Hematopoietic multipotent progenitor cell treated with erythropoietin and hydrocortisone succinate and interleukin-3 and kit ligand, for 15 days (in vitro differentiated cells): ENCODE data around the gene ENOX1.
A peak's percentile ranks its signal among the peaks of the same experiment; 100 is the strongest.
"Not testable (repeated sequence)": the region's sequence is repeated elsewhere in the genome, so short reads cannot be mapped to it uniquely, and the experiment has no call there.

Source experiments
- DNase-seq: peaks from one replicate; pipeline ENCODE4 v3.0.0-alpha.2; 2015; ENCODE audit warnings: low spot score

Gene ENOX1

GRCh38 chr13:43786766-43787517, at the start of gene ENOX1:
Gene ENOX1 (minus strand): TSS chr13:43786972.
- DNase-seq, result no peak

- no peak for DNase-seq
Observed at GRCh38 chr13:43835701-43836100, 48.9 kb upstream of the ENOX1 start.

DNA sequence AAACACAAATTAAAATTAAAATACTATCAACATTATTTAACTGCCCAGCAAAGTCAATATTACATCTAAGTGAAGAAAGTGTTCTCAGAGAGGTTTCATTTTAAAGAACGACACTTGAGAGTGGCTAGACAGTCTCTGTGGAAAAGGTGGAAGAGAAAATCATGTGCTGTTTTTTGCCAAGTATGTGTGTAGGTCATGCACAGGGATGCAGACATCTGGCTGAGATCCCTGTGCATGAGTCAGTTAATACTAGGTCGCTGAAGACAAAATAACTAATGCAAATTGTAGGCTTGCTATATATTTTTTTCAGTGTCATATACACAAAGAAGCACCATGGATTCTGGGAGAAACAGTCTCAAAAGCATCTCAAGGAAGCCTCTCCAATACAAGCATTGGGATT, 44.3 kb upstream of the ENOX1 start:
- no peak for DNase-seq

DNA sequence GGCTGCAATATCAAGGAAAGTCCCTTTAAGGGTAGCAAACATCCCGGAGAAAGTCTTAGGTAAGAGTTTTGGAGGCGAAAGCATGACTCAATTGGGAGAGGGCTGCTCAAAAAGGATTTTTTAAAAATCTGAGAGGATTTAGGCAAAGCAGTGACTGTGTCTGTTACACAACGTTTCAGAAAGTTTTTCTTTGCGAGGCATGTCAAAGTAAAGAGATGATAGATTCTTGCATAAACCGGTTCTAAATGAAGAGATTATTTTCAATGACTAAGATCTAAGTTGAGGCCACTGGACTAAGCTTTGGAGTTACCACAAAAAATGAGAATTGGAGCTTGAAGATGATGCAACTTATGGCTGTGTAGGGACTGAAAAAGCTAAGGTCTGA, 43.7 kb upstream of the ENOX1 start:
- no peak for DNase-seq

DNA sequence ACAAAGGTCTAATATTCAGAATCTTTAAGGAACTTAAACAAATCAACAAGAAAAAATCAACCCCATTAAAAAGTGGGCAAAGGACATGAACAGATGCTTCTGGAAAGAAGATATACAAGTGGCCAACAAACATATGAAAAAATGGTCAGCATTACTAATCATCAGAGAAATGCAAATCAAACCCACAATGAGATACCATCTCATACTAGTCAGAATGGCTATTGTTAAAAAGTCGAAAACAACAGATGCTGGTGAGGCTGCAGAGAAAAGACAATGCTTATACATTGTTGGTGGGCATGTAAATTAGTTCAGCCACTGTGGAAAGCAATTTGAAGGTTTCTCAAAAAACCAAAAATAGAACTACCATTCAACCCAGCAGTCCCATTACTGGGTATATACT, 37.9 kb upstream of the ENOX1 start:
- DNase-seq, result not testable (repeated sequence)

DNA sequence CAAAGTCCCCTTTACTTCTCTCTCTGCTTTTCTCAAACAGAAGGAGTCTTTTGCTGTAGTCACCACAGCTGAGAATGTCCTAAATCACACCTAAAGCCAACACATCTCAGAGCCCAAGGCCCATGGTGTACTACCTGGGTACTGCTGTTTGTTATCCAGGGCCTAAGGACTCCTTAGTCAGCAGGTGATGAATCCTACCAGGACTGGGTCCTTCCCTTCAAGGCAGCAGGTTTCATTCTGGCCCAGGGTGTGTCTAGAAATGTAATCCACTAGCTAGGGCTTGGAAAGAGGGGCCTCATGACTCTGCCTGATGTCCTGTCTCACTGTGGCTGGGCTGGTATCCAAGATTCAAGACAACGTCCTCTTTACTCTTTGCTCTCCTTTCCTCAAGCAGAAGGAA, 36.2 kb upstream of the ENOX1 start:
- DNase-seq, result no peak

GRCh38 chr13:43816401-43816889, 29.7 kb upstream of the ENOX1 start:
- DNase-seq, result no peak

- DNase-seq, result no peak
Observed at GRCh38 chr13:43815204-43815603, 28.4 kb upstream of the ENOX1 start.

DNA sequence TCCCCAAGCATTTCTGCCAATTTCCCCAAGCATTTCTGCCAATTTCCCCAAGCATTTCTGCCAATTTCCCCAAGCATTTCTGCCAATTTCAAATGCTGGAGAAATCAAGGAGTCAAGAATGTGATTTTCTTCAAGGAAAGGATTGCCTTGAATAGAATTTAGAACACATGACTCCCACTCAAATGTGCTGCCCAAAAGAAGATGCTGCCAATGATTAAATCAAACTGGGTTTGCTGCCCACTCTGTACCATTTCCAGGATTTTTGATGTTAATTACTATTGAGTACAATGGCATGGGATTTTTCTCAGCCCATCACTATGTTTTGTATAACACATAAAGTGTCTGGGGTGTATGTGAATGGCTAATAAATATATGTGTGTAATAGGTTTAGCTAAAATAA, 21.9 kb upstream of the ENOX1 start:
- DNase-seq, result no peak

DNA sequence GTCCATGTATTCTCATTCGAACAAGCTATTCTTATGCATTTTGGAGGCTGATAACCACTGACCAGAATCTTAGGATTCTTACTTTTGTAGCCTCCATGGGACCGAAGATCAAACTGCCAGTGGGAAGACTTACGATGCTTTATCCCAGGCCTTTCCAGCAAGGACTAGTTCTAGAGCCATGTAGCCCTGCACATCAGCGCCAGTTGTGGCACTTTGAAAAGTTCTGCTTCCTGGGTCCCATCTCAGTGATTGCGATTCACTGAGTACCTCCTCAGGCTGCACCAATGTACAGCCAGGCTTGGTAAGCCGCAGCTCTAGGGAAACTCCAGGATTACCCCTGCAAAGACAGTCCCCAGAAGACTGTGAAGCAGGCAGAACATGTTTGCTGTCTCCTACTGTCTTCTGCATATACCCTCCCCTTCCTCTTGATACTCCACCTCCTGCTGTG, 18.9 kb upstream of the ENOX1 start:
- DNase-seq, result no peak

- DNase-seq, result no peak
Observed at GRCh38 chr13:43805071-43805468, 18.3 kb upstream of the ENOX1 start.

DNA sequence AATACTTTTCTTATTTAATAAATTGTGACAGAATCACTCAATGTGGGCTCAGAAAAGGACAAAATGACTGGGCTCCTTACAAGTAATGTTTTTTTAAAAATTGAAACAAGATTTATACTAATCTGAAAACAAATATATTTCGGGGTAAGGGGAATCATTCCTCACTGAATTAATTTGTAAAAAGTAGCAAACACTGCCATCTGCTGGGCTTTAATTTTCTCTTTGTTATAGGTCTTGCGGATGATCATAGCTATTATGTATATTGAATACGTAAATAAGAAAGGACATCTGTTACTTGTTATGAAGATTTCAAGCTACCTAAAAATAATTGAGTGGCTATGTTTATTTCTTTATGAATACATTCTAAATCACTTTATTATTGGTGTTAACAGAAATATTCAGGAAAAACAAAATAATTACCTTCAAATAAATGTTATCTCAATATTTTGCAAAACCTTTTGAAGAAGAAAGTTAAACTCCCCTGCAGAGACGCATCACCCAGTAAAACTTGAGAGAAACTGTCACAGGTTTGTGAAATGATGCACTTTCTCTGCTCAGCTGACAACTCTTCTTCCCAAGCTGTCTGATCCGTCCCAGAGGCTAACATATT, 17.8 kb upstream of the ENOX1 start:
- DNase-seq, result peak; percentile 7

GRCh38 chr13:43802511-43802910, 15.7 kb upstream of the ENOX1 start:
- no peak for DNase-seq

GRCh38 chr13:43800828-43801227, 14.1 kb upstream of the ENOX1 start:
- no peak for DNase-seq

- DNase-seq, result no peak
Observed at GRCh38 chr13:43799191-43799590, 12.4 kb upstream of the ENOX1 start.

DNA sequence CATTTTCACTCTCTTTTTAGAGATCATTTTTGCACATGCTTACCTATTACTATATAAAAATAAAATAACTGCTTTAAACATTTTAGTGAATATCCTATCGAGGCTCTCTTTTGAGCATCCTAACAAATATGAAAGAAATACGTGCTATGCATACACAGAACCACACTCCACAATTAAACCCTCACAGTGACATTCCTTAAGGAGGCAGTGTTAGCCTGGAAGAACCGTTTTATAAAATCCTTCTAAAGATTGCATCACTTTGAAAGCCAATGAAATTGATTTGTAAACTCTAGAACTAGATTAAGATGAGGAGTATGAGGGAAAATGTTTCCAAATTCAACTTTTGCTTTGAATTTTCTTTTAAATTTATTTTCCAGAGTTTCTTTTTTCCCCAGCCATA, 11.1 kb upstream of the ENOX1 start:
- DNase-seq, result no peak

DNA sequence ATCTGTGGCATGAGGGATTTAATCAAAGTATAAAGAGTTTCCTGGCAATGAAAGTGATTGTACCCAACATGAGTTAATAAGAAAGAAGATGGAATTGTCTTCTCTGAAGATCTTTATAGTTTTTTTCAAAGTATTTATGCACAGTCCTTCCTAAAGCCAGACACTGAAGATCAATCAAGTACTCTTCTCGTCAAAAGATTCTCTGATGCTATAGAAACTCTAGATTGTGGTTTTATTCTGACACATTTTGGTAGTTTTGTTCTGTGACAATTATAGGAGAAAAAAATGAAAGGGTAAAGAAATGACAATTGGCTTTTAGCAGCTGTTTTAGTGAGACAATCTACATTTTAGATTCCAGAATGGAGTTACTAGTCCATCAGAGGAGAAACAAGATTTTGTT, 10.4 kb upstream of the ENOX1 start:
- DNase-seq, result no peak

DNA sequence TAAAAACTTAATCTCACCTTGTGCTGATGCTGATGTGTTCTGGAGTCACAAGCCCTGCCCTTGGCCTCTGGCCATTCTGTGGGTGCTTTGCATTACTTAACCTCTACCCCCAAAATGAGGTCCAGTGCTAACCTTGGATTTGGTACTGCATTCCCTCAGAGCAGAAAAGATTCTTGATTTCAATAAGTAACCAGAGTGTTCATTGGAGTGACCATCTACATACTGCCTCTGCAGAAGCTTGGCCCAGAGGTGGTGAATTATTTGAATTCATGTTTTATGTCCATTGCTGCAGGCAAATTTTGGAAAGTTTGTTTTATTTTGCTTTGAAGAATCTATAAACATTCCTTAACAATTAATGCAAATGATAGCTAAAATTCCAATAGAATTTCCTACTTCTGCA, 7.6 kb upstream of the ENOX1 start:
- DNase-seq, result no peak

- no peak for DNase-seq
Observed at GRCh38 chr13:43792076-43792881, 5.5 kb upstream of the ENOX1 start.

DNA sequence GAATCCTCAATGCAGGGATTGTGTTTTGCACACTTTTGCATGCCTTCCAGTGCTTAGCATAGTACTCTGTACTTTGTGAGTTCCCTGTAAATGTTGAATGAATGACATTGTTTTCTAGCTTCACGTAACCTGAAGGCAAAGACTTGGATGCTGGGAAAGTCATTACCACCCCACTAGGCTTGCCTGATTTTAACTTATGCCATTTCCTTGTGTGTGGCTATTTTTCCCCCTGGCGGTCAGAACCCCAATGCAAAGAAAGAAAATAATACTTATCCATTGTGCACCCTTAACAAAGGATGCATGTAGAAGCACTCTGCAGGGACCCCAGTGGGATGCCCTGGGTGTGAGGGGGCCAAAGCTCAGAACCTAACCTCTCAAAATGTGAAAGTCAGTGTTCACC, 1.2 kb upstream of the ENOX1 start:
- no peak for DNase-seq

GRCh38 chr13:43787518-43787891, 733 bp upstream of the ENOX1 start:
- no peak for DNase-seq

GRCh38 chr13:43786472-43786765, 353 bp downstream of the ENOX1 start:
- no peak for DNase-seq
